ENCODE measurements around the gene ADM. TPM values are rescaled to one million over a fixed set of nuclear protein-coding genes. Genes with fewer than 3 reads are reported as not detected.

Gene ADM
- total and polyA plus RNA-seq, 12 donors, result 5.1 to 63.7 (median 10.8) TPM

- Histone ChIP-seq H3K36me3 (no peaks in the 10 kb centered on the region), H3K4me3 (no peak overlapping the region), H3K27ac (no peak overlapping the region), H3K27me3 (no peaks in the 10 kb centered on the region), H3K9me3 (peaks cover 0 to 4% (median 0%) of the 10 kb centered on the region in 11 donors), H3K4me1 (peaks cover 0 to 14% (median 8%) of the 10 kb centered on the region in 9 donors)
- WGBS, 2 donors, result 56 to 70% methylated on average over 1 of the region's 1 CpG
- ATAC-seq (no peak), DNase-seq (no peak)
- TF ChIP-seq CTCF (IDR thresholded peaks at IDR 0.05), result no peak
- intact Hi-C loops (cut with DNase I), result no loop called here
Measured at GRCh38 chr11:10333490-10333889, 28.6 kb downstream of the ADM start.

GRCh38 chr11:10338287-10338686, 33.4 kb downstream of the ADM start:
- intact Hi-C loops (cut with DNase I), result no loop called here
- no peak for TF ChIP-seq CTCF (IDR thresholded peaks at IDR 0.05)
- Histone ChIP-seq H3K36me3 (no peaks in the 10 kb centered on the region), H3K9me3 (peaks cover 0 to 4% (median 0%) of the 10 kb centered on the region in 11 donors), H3K27ac (no peak overlapping the region), H3K4me3 (no peak overlapping the region), H3K27me3 (no peaks in the 10 kb centered on the region), H3K4me1 (no peaks in the 10 kb centered on the region)
- ATAC-seq (no peak), DNase-seq (no peak)

DNA sequence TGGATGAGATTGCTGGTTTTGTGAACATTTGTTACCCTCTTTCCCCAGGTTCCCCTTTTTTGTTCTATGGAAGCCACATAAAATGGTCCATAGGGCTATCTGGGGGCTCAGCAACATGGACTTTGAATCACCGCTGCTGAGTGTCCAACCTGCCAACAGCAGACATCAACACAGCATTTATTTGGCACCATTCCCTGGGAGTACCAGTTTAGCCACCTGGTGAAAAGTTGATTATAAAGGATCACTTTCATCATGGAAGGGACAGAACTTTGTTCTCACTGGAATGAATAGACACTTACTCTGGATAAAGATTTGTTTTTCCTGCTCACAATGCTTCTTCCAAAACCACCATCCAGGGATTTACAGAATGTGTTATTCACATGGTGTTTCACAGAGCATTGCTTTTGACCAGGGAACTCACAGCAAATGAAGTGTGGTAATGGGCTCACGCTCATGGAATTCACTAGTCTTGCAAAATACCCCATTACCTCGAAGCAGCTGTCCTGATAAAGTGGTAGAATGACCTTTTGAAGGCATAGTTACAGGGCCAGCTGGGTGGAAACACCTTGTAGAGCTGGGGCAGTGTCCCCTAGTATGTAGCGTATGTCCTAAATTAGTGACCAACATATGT, 43.9 kb downstream of the ADM start:
- H3K36me3 ChIP-seq, result no peaks in the 10 kb centered on the region
- H3K27ac ChIP-seq, result no peak overlapping the region
- peaks cover 11 to 42% (median 32%) of the 10 kb centered on the region in 9 donors for H3K4me1 ChIP-seq
- no peak overlapping the region for H3K4me3 ChIP-seq
- intact Hi-C loops (cut with DNase I), result no loop called here
- 81 to 84% methylated on average over 4 of the region's 4 CpGs for WGBS, 2 donors
- no peak for DNase-seq
- H3K9me3 ChIP-seq, result no peaks in the 10 kb centered on the region
- H3K27me3 ChIP-seq, result no peaks in the 10 kb centered on the region
- no peak for TF ChIP-seq CTCF (IDR thresholded peaks at IDR 0.05)
- ATAC-seq, result peak in 1 of 8 donors; percentile 45

GRCh38 chr11:10349281-10349665, 44.4 kb downstream of the ADM start:
- Histone ChIP-seq H3K9me3 (no peaks in the 10 kb centered on the region), H3K4me1 (peaks cover 11 to 48% (median 32%) of the 10 kb centered on the region in 9 donors), H3K4me3 (no peak overlapping the region), H3K27me3 (no peaks in the 10 kb centered on the region), H3K36me3 (no peaks in the 10 kb centered on the region), H3K27ac (no peak overlapping the region)
- intact Hi-C loops (cut with DNase I), result no loop called here
- DNase-seq (no peak), ATAC-seq (no peak)
- no peak for TF ChIP-seq CTCF (IDR thresholded peaks at IDR 0.05)

All from heart right ventricle (tissue), 16 donors.